ENCODE results near the gene G6PC3. TPM values are rescaled to one million over a fixed set of nuclear protein-coding genes. Genes with fewer than 3 reads are reported as not detected.

G6PC3 gene
- polyA plus RNA-seq, 2 of the 4 experiments (the other 2 are of a cell fraction) = 104 to 130 TPM

DNA sequence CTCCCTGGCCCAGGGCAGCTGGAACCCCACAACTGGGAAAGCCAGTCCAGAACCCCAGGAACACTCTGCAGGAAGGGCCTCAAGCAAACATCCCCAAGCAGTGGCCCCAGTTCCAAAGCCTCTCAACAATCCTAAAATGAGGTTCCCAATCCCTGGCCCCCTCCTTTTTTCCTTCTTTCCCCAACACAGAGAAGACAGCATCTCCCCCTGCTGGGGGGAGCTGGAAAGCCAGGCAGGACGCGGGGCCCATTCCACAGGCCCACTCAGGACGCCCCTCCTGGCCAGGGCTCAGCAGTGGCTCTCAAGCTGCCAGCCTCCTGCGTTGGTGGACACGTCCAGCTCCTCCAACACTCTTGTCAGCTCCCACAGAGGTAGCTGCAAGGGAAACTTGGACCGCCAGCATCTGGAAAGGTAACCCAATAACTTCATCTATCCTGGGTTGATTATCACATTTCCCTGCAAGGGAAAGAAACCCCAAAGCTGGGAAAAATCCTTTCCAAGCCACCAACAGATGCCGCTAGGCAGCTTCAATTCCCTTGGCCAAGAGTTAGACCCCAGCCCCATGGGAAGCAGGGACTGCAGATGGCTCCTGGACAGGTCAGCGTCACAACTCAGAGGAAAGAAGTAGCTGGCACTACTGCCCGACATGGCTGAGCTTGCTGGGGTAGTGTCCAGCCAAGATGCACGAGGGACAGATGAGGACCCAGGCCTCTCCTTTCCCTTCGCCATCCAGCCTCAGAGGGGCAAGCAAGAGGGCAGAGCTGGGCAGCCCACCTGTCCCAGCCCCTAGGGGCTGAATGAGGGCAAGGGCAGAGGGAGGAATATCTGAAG, 45.3 kb downstream of the G6PC3 start:
- ATAC-seq (peak; percentile 35 to 67; a peak in 3 of 6 replicates), DNase-seq (ENCODE audit: low read depth in 1 of 2, low spot score in 1 of 2) (peak; percentile 57 to 81), FAIRE-seq (no peak)
- H3K9me3 ChIP-seq = no peaks in the 10 kb centered on the region
- WGBS (ENCODE audit: missing lambda C conversion rate) = 43% methylated on average over 11 of the region's 11 CpGs
- TF ChIP-seq MAZ (IDR thresholded peaks at IDR 0.05; ENCODE audit: borderline replicate concordance, low read depth, low read length) (peak; percentile 97), TP53 (CRISPR knock-in tag; IDR thresholded peaks at IDR 0.05) (no peak), CTCF (IDR thresholded peaks at IDR 0.05) (peak; percentile 87), TFCP2L1 (CRISPR knock-in tag; IDR thresholded peaks at IDR 0.05) (no peak), HEYL (CRISPR knock-in tag; IDR thresholded peaks at IDR 0.05) (no peak), EP300 (IDR thresholded peaks at IDR 0.05) (no peak), KDM5A (IDR thresholded peaks at IDR 0.05) (no peak), POLR2A (IDR thresholded peaks at IDR 0.05; ENCODE audit: low read length) (no peak), PHF8 (IDR thresholded peaks at IDR 0.05; ENCODE audit: borderline replicate concordance, low read depth) (no peak), SREBF2 (IDR thresholded peaks at IDR 0.05) (no peak), SMC3 (IDR thresholded peaks at IDR 0.05) (peak; percentile 88), MYC (IDR thresholded peaks at IDR 0.05; ENCODE audit: borderline replicate concordance, low read length) (no peak), JUN (IDR thresholded peaks at IDR 0.05) (no peak), RAD21 (conservative IDR thresholded peaks at IDR 0.05 in 1 of 2, IDR thresholded peaks at IDR 0.05 in 1 of 2) (peak; percentile 88), ZC3H11A (IDR thresholded peaks at IDR 0.05) (no peak)
- TF ChIP-seq, protein P1, sequence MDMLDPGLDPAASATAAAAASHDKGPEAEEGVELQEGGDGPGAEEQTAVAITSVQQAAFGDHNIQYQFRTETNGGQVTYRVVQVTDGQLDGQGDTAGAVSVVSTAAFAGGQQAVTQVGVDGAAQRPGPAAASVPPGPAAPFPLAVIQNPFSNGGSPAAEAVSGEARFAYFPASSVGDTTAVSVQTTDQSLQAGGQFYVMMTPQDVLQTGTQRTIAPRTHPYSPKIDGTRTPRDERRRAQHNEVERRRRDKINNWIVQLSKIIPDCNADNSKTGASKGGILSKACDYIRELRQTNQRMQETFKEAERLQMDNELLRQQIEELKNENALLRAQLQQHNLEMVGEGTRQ (IDR thresholded peaks at IDR 0.05) = no peak
- peaks cover 21% of the 10 kb centered on the region for H3K4me1 ChIP-seq
- H3K4me3 ChIP-seq = no peak overlapping the region
- CTCF ChIA-PET = interaction anchor here (0.6 to 39.6 kb wide), 45 partner anchors 8 to 521 kb away, joined by 3 to 1202 read pairs (median 4); partner anchors contain the start of genes G6PC3, HDAC5, HROB and LSM12
- POLR2A ChIA-PET = interaction anchor here (0.5 to 1.5 kb wide), 7 partner anchors 8 to 49 kb away, joined by 3 to 16 read pairs (median 5); partner anchors contain the start of genes G6PC3, HDAC5 and LSM12
- H3K27ac ChIP-seq = peak overlapping the region in 1 of 2 experiments; percentile 13; a peak in 1 of 6 replicates
- no peak overlapping the region for H3K4me2 ChIP-seq

DNA sequence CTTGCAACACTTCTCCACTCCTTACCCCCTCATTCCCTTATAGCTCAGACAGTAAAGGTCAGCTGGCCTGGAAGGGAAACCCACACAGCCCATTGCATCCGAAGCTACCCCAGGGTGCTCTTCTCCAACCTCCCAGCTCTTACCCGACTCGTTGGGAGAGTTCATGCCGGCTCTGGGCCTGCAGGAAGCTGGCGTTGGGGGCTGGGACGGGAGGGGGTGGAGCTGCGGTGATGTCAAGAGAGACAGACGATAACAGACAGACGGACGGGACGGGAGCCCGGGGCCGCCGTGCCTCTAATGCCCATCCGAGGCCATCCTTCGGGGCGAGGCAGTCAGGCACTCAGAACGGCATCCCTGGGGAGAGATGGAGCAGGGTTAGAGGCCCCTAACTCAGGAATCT, 46.8 kb downstream of the G6PC3 start:
- Histone ChIP-seq H3K4me1 (peaks cover 19% of the 10 kb centered on the region; the same call in 2 of the 3 replicates), H3K4me3 (no peak overlapping the region), H3K27ac (no peak overlapping the region), H3K9me3 (no peaks in the 10 kb centered on the region), H3K4me2 (no peak overlapping the region)
- ChIA-PET POLR2A (interaction anchor here (1.0 to 2.0 kb wide), 2 partner anchors 22 to 51 kb away, joined by 5 to 6 read pairs; partner anchors contain the start of gene LSM12), CTCF (interaction anchor here (1.1 to 33.5 kb wide), 11 partner anchors 15 to 240 kb away, joined by 4 to 1202 read pairs (median 21); partner anchors contain the start of genes HROB and PPY)
- ATAC-seq = no peak
- TF ChIP-seq, protein P2, sequence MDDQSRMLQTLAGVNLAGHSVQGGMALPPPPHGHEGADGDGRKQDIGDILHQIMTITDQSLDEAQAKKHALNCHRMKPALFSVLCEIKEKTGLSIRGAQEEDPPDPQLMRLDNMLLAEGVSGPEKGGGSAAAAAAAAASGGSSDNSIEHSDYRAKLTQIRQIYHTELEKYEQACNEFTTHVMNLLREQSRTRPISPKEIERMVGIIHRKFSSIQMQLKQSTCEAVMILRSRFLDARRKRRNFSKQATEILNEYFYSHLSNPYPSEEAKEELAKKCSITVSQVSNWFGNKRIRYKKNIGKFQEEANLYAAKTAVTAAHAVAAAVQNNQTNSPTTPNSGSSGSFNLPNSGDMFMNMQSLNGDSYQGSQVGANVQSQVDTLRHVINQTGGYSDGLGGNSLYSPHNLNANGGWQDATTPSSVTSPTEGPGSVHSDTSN (IDR thresholded peaks at IDR 0.05) = no peak
- TF ChIP-seq HOXB13 (CRISPR knock-in tag; IDR thresholded peaks at IDR 0.05; ENCODE audit: low read depth) = no peak
- TF ChIP-seq HEYL (CRISPR knock-in tag; IDR thresholded peaks at IDR 0.05) = no peak
- TF ChIP-seq, protein P3, sequence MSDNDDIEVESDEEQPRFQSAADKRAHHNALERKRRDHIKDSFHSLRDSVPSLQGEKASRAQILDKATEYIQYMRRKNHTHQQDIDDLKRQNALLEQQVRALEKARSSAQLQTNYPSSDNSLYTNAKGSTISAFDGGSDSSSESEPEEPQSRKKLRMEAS (IDR thresholded peaks at IDR 0.05) = no peak
- TF ChIP-seq BCL3 (IDR thresholded peaks at IDR 0.05) = no peak
- TF ChIP-seq, protein P4, sequence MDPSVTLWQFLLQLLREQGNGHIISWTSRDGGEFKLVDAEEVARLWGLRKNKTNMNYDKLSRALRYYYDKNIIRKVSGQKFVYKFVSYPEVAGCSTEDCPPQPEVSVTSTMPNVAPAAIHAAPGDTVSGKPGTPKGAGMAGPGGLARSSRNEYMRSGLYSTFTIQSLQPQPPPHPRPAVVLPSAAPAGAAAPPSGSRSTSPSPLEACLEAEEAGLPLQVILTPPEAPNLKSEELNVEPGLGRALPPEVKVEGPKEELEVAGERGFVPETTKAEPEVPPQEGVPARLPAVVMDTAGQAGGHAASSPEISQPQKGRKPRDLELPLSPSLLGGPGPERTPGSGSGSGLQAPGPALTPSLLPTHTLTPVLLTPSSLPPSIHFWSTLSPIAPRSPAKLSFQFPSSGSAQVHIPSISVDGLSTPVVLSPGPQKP (IDR thresholded peaks at IDR 0.05; ENCODE audit: low read depth, low read length) = no peak
- no peak for TF ChIP-seq POLR2A (IDR thresholded peaks at IDR 0.05; ENCODE audit: low read length)
- TF ChIP-seq E2F6 (IDR thresholded peaks at IDR 0.05; ENCODE audit: borderline replicate concordance, low read depth) = no peak
- TF ChIP-seq CHD2 (IDR thresholded peaks at IDR 0.05; ENCODE audit: low read length, partially characterized antibody) = no peak
- TF ChIP-seq HOXB5 (CRISPR knock-in tag; IDR thresholded peaks at IDR 0.05) = no peak
- TF ChIP-seq MYC (IDR thresholded peaks at IDR 0.05; ENCODE audit: borderline replicate concordance, low read length) = no peak
- no peak for TF ChIP-seq RFX5 (IDR thresholded peaks at IDR 0.05)
- no peak for DNase-seq (ENCODE audit: low read depth in 1 of 2, low spot score in 1 of 2)
- no peak for FAIRE-seq
- WGBS (ENCODE audit: missing lambda C conversion rate) = 80% methylated on average over 15 of the region's 18 CpGs

All from A549 (cell line).